HG03439 (cell line): ENCODE data around the gene PPM1H.

Source experiments
- ATAC-seq: cut with Tn5 transposase; IDR thresholded peaks from one replicate; pipeline ENCODE4 v1.9.1; 2021; ENCODE audit warnings: mild to moderate bottlenecking, moderate library complexity; ENCODE audit not compliant: unreplicated experiment

PPM1H gene

GRCh38 chr12:62716866-62717525 is 218.0 kb downstream of the PPM1H start:
- no peak for ATAC-seq

GRCh38 chr12:62716037-62716436 is 218.9 kb downstream of the PPM1H start:
- no peak for ATAC-seq

GRCh38 chr12:62714774-62715721 is 219.9 kb downstream of the PPM1H start:
- ATAC-seq = no peak

- no peak for ATAC-seq
Measured at GRCh38 chr12:62714181-62714773, 220.7 kb downstream of the PPM1H start.

GRCh38 chr12:62713723-62714122 is 221.2 kb downstream of the PPM1H start:
- ATAC-seq = no peak

GRCh38 chr12:62712681-62713573 is 222.0 kb downstream of the PPM1H start:
- ATAC-seq = no peak

GRCh38 chr12:62711631-62712241 is 223.2 kb downstream of the PPM1H start:
- ATAC-seq = no peak

- ATAC-seq = no peak
Measured at GRCh38 chr12:62709311-62709710, 225.6 kb downstream of the PPM1H start.

- no peak for ATAC-seq
Measured at GRCh38 chr12:62707939-62708338, 227.0 kb downstream of the PPM1H start.

GRCh38 chr12:62705846-62706245 is 229.1 kb downstream of the PPM1H start:
- no peak for ATAC-seq

- no peak for ATAC-seq
Measured at GRCh38 chr12:62703011-62703380, 232.0 kb downstream of the PPM1H start.

GRCh38 chr12:62701492-62701891 is 233.5 kb downstream of the PPM1H start:
- no peak for ATAC-seq

- no peak for ATAC-seq
Measured at GRCh38 chr12:62700091-62700880, 234.7 kb downstream of the PPM1H start.

GRCh38 chr12:62698701-62699101 is 236.2 kb downstream of the PPM1H start:
- ATAC-seq = no peak

GRCh38 chr12:62697893-62698292 is 237.1 kb downstream of the PPM1H start:
- ATAC-seq = no peak

- no peak for ATAC-seq
Measured at GRCh38 chr12:62695696-62696095, 239.3 kb downstream of the PPM1H start.

- peak; percentile 82 for ATAC-seq
Measured at GRCh38 chr12:62694632-62695031, 240.3 kb downstream of the PPM1H start.

GRCh38 chr12:62694116-62694515 is 240.8 kb downstream of the PPM1H start:
- peak; percentile 7 for ATAC-seq

- no peak for ATAC-seq
Measured at GRCh38 chr12:62693376-62694050, 241.4 kb downstream of the PPM1H start.
